ENCODE measurements around the gene DISP1. TPM values are rescaled to one million over a fixed set of nuclear protein-coding genes. Genes with fewer than 3 reads are reported as not detected.

Gene DISP1
- total and polyA plus RNA-seq, 10 donors: 1.5 to 14.3 (median 7.2) TPM

- WGBS, 5 donors: 63 to 75% (median 73%) methylated on average over 3 of the region's 3 CpGs
- TF ChIP-seq POLR2A (IDR thresholded peaks at IDR 0.05) (no peak), POLR2AphosphoS5 (IDR thresholded peaks at IDR 0.05) (no peak)
- TF ChIP-seq, protein P1, sequence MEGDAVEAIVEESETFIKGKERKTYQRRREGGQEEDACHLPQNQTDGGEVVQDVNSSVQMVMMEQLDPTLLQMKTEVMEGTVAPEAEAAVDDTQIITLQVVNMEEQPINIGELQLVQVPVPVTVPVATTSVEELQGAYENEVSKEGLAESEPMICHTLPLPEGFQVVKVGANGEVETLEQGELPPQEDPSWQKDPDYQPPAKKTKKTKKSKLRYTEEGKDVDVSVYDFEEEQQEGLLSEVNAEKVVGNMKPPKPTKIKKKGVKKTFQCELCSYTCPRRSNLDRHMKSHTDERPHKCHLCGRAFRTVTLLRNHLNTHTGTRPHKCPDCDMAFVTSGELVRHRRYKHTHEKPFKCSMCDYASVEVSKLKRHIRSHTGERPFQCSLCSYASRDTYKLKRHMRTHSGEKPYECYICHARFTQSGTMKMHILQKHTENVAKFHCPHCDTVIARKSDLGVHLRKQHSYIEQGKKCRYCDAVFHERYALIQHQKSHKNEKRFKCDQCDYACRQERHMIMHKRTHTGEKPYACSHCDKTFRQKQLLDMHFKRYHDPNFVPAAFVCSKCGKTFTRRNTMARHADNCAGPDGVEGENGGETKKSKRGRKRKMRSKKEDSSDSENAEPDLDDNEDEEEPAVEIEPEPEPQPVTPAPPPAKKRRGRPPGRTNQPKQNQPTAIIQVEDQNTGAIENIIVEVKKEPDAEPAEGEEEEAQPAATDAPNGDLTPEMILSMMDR (IDR thresholded peaks at IDR 0.05 in 8 of 11, conservative IDR thresholded peaks at IDR 0.05 in 3 of 11): no peak
- Histone ChIP-seq H3K4me3 (no peak overlapping the region), H3K36me3 (no peaks in the 10 kb centered on the region), H3K27ac (no peak overlapping the region), H3K4me1 (peaks cover 0 to 31% (median 0%) of the 10 kb centered on the region in 6 donors), H3K9me3 (peaks cover 0 to 15% (median 12%) of the 10 kb centered on the region in 8 donors), H3K27me3 (replicated peaks in 1 of 7) (no peaks in the 10 kb centered on the region)
- intact Hi-C loops (cut with DNase I; ENCODE audit: low total_unique reads): no loop called here
- no peak for DNase-seq
These were observed 26.3 kb upstream of the DISP1 start for GRCh38 chr1:222788402-222789156.

DNA sequence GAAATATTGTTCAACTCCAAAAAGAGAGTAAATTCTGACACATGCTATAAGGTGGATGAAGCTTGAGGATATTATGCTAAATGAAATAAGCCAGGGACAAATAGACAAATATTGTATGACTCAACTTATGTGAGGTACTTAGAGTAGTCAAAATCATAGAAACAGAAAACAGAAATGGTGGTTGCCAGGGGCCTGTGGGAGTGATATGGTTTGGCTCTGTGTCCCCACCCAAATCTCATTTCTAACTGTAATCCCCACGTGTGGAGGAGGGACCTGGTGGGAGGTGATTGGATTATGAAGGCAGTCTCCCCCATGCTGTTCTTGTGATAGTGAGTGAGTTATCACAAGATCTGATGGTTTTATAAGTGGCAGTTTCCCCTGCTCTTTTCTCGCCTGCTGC lies 24.7 kb upstream of the DISP1 start:
- TF ChIP-seq POLR2AphosphoS5 (IDR thresholded peaks at IDR 0.05): no peak

GRCh38 chr1:222790520-222790919 lies 24.3 kb upstream of the DISP1 start:
- Histone ChIP-seq H3K27ac (no peak overlapping the region), H3K9me3 (peaks cover 0 to 15% (median 12%) of the 10 kb centered on the region in 8 donors), H3K27me3 (replicated peaks in 1 of 7) (no peaks in the 10 kb centered on the region), H3K4me1 (peaks cover 0 to 20% (median 0%) of the 10 kb centered on the region in 6 donors), H3K36me3 (no peaks in the 10 kb centered on the region), H3K4me3 (no peak overlapping the region)
- no peak for TF ChIP-seq POLR2AphosphoS5 (IDR thresholded peaks at IDR 0.05)
- TF ChIP-seq, protein P1 (IDR thresholded peaks at IDR 0.05 in 8 of 11, conservative IDR thresholded peaks at IDR 0.05 in 3 of 11): no peak
- TF ChIP-seq POLR2A (IDR thresholded peaks at IDR 0.05): no peak
- DNase-seq: no peak
- intact Hi-C loops (cut with DNase I; ENCODE audit: low total_unique reads): no loop called here
- WGBS, 5 donors: 57 to 61% (median 59%) methylated on average over 4 of the region's 4 CpGs

More for the DNA sequence above, 24.7 kb upstream of the DISP1 start:
- intact Hi-C loops (cut with DNase I; ENCODE audit: low total_unique reads): no loop called here
- Histone ChIP-seq H3K4me1 (peaks cover 0 to 24% (median 0%) of the 10 kb centered on the region in 6 donors), H3K27ac (no peak overlapping the region), H3K27me3 (replicated peaks in 1 of 7) (no peaks in the 10 kb centered on the region), H3K4me3 (no peak overlapping the region), H3K9me3 (peaks cover 0 to 15% (median 12%) of the 10 kb centered on the region in 8 donors), H3K36me3 (no peaks in the 10 kb centered on the region)
- WGBS, 5 donors: 70 to 86% (median 73%) methylated on average over 2 of the region's 2 CpGs
- DNase-seq: no peak

DNA sequence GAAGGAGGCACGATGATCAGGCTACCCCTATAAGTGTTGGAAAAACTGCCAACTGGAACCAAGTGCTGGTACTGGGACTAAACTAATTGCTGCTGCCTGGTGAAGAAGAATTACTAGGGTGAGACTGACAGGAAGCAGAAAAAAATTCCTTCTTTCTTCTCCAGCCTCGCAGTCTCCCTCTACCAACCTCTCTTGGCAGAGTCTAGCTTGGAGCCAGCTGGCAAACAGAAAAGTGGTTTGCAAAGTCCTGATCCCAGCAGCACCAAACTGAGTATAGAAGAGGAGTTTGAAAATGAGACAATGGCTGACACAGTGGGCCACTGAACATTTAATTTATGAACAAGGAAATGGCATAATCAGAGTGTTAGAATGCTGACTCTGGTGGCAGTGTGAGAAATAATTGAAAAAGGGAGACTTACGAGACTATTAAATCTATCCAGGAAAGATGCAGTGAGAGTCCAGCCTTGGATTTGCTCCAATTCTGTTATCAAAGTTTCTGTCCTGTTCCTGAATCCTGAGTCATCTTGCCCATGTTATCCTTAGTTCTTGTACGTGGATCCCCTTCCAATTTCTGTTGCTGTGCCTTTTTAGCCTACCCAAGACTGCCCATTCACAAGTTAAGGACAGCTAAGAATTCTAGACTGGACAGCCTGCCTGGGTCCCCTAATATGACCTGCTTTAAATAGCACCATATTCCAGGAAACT lies 23.7 kb upstream of the DISP1 start:
- no peak overlapping the region for H3K4me3 ChIP-seq
- H3K4me1 ChIP-seq: peaks cover 0 to 17% (median 0%) of the 10 kb centered on the region in 6 donors
- H3K27ac ChIP-seq: no peak overlapping the region
- H3K9me3 ChIP-seq: peaks cover 0 to 15% (median 12%) of the 10 kb centered on the region in 8 donors
- WGBS, 5 donors: 58 to 80% (median 65%) methylated on average over 4 of the region's 4 CpGs
- H3K36me3 ChIP-seq: no peaks in the 10 kb centered on the region
- intact Hi-C loops (cut with DNase I; ENCODE audit: low total_unique reads): no loop called here
- no peak for TF ChIP-seq POLR2A (IDR thresholded peaks at IDR 0.05)
- no peak for TF ChIP-seq POLR2AphosphoS5 (IDR thresholded peaks at IDR 0.05)
- TF ChIP-seq, protein P1 (IDR thresholded peaks at IDR 0.05 in 8 of 11, conservative IDR thresholded peaks at IDR 0.05 in 3 of 11): no peak
- no peaks in the 10 kb centered on the region for H3K27me3 ChIP-seq (replicated peaks in 1 of 7)
- no peak for DNase-seq

All from spleen (tissue), 11 donors.